ENCODE data around the gene TNFRSF19.

DNA sequence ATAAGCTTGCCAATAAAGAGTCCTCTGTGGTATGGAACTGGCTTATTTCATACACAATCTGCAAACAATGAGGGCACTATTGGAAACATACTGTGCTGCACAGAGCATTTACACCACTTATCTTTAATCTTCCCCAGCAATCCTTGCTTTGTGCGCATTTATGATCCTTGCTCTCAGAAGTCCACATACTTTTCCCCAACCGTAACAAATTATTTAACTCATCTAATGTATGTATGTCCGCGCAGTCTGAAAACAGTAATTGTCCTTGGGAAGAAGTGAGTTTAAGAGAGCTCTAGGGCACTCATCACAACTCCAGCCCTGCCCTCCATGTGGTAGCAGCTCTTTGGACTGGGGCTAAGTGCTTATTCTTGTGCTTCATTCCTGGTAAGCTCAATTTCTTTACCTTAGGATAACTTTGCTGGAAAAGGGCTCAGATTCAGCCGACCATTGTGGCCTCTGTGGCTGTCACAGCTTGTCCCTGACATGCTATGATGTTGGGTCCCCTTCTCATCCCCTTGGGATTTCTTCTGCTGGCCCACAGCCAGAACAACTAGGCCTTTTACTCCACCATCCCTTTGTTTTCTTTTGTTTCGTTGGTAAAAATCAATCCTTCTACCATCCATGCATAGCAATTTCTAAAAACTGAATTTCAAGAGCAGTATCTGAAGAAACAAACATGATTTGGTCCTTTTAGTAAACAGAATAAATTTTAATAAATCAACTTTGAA lies 152.7 kb downstream of the TNFRSF19 start:
- TF ChIP-seq RNF2 (IDR thresholded peaks at IDR 0.05; ENCODE audit: borderline replicate concordance, low read depth, low read length, missing control alignments, poor library complexity, severe bottlenecking) (no peak), EP300 (IDR thresholded peaks at IDR 0.05; ENCODE audit: borderline replicate concordance in 1 of 2, low read depth in 2 of 2, low read length in 2 of 2) (no peak), CHD1 (IDR thresholded peaks at IDR 0.05; ENCODE audit: low read depth, low read length) (no peak), RAD21 (IDR thresholded peaks at IDR 0.05 in 1 of 2, conservative IDR thresholded peaks at IDR 0.05 in 1 of 2; ENCODE audit: low read depth in 2 of 2, low read length in 2 of 2) (no peak), CBX8 (IDR thresholded peaks at IDR 0.05; ENCODE audit: borderline replicate concordance, low read depth, low read length) (no peak), RXRA (IDR thresholded peaks at IDR 0.05; ENCODE audit: insufficient read depth, low read depth, low read length) (no peak), JUN (IDR thresholded peaks at IDR 0.05; ENCODE audit: low read depth, low read length) (no peak)
- TF ChIP-seq, protein P1, sequence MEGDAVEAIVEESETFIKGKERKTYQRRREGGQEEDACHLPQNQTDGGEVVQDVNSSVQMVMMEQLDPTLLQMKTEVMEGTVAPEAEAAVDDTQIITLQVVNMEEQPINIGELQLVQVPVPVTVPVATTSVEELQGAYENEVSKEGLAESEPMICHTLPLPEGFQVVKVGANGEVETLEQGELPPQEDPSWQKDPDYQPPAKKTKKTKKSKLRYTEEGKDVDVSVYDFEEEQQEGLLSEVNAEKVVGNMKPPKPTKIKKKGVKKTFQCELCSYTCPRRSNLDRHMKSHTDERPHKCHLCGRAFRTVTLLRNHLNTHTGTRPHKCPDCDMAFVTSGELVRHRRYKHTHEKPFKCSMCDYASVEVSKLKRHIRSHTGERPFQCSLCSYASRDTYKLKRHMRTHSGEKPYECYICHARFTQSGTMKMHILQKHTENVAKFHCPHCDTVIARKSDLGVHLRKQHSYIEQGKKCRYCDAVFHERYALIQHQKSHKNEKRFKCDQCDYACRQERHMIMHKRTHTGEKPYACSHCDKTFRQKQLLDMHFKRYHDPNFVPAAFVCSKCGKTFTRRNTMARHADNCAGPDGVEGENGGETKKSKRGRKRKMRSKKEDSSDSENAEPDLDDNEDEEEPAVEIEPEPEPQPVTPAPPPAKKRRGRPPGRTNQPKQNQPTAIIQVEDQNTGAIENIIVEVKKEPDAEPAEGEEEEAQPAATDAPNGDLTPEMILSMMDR (IDR thresholded peaks at IDR 0.05; ENCODE audit: control extremely low read depth in 1 of 3, insufficient read depth in 1 of 3, low read depth in 1 of 3, low read length in 3 of 3) = no peak
